ENCODE results near the gene GRK6. TPM values are rescaled to one million over a fixed set of nuclear protein-coding genes. Genes with fewer than 3 reads are reported as not detected.

Gene GRK6
- total and polyA plus RNA-seq, 2 experiments from 2014 or later = 13.0 to 56.8 TPM

DNA sequence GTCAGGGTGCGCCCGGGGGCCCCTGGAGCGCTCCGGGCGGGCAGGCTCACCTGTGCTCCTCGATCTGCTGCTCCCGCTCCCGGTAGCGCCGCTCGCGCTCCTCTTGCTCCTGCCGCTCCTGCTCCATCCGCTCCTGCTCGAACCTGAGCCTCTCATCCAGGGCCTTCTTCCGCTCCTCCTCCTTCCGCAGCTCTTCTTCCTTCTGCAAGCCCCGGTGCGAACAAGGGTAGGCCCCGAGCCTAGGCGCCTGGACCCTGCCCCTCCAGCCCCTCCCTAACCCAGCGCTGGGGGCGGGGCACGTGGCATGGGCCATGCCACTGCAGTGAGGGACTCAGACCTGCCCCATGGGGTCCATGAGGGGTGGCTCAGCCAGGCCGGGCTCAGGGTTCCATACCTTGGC is 40.4 kb downstream of the GRK6 start:
- H3K36me3 ChIP-seq (ENCODE audit: insufficient read depth) = peaks cover 38% of the 10 kb centered on the region
- peaks cover 29% of the 10 kb centered on the region for H3K4me1 ChIP-seq (ENCODE audit: insufficient read depth)
- Mint-ChIP-seq H3K4me1 (peaks cover 28% of the 10 kb centered on the region), H3K27me3 (ENCODE audit: insufficient read depth, low read depth, poor library complexity) (peaks cover 25% of the 10 kb centered on the region), H3K4me3 (no peak overlapping the region), H3K27ac (no peak overlapping the region), H3K9me3 (peaks cover 12% of the 10 kb centered on the region), H3K36me3 (ENCODE audit: low read depth) (peaks cover 92% of the 10 kb centered on the region)
- ATAC-seq = no peak
- H3K27me3 ChIP-seq (ENCODE audit: insufficient read depth) = no peaks in the 10 kb centered on the region
- H4K20me1 ChIP-seq (replicated peaks; ENCODE audit: insufficient read depth) = peaks cover 55% of the 10 kb centered on the region
- H3K9me2 ChIP-seq (ENCODE audit: insufficient read depth) = no peaks in the 10 kb centered on the region
- H2AFZ ChIP-seq = no peak overlapping the region
- DNase-seq (ENCODE audit: low spot score) = no peak
- peaks cover 39% of the 10 kb centered on the region for H3F3A ChIP-seq (replicated peaks; ENCODE audit: low read depth)
- no peak overlapping the region for H3K4me3 ChIP-seq
- H3K79me2 ChIP-seq (replicated peaks; ENCODE audit: insufficient read depth) = peaks cover 56% of the 10 kb centered on the region
- no peak overlapping the region for H3K27ac ChIP-seq (ENCODE audit: low read depth)
- no peak for TF ChIP-seq ZNF114 (CRISPR knock-in tag; IDR thresholded peaks at IDR 0.05)
- no peak for TF ChIP-seq POLR2AphosphoS5 (IDR thresholded peaks at IDR 0.05; ENCODE audit: low read depth)
- no peak for TF ChIP-seq STAT1 (IDR thresholded peaks at IDR 0.05; ENCODE audit: unreplicated experiment)
- no peak for TF ChIP-seq JUNB (IDR thresholded peaks at IDR 0.05; ENCODE audit: unreplicated experiment)
- no peak for TF ChIP-seq REST (IDR thresholded peaks at IDR 0.05; ENCODE audit: unreplicated experiment)
- TF ChIP-seq, protein P1, sequence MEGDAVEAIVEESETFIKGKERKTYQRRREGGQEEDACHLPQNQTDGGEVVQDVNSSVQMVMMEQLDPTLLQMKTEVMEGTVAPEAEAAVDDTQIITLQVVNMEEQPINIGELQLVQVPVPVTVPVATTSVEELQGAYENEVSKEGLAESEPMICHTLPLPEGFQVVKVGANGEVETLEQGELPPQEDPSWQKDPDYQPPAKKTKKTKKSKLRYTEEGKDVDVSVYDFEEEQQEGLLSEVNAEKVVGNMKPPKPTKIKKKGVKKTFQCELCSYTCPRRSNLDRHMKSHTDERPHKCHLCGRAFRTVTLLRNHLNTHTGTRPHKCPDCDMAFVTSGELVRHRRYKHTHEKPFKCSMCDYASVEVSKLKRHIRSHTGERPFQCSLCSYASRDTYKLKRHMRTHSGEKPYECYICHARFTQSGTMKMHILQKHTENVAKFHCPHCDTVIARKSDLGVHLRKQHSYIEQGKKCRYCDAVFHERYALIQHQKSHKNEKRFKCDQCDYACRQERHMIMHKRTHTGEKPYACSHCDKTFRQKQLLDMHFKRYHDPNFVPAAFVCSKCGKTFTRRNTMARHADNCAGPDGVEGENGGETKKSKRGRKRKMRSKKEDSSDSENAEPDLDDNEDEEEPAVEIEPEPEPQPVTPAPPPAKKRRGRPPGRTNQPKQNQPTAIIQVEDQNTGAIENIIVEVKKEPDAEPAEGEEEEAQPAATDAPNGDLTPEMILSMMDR (conservative IDR thresholded peaks at IDR 0.05; ENCODE audit: low read depth in 2 of 2) = no peak
- TF ChIP-seq NANOG (IDR thresholded peaks at IDR 0.05; ENCODE audit: borderline replicate concordance) = no peak
- TF ChIP-seq ZNF331 (CRISPR knock-in tag; IDR thresholded peaks at IDR 0.05; ENCODE audit: low read depth) = no peak
- TF ChIP-seq EZH2 (IDR thresholded peaks at IDR 0.05; ENCODE audit: low read depth, unreplicated experiment) = no peak
- no peak for TF ChIP-seq CREB1 (CRISPR knock-in tag; IDR thresholded peaks at IDR 0.05; ENCODE audit: low read depth)
- no peak for TF ChIP-seq EZH2phosphoT487 (IDR thresholded peaks at IDR 0.05; ENCODE audit: unreplicated experiment)
- no peak for TF ChIP-seq ETS1 (IDR thresholded peaks at IDR 0.05)
- TF ChIP-seq, protein P2, sequence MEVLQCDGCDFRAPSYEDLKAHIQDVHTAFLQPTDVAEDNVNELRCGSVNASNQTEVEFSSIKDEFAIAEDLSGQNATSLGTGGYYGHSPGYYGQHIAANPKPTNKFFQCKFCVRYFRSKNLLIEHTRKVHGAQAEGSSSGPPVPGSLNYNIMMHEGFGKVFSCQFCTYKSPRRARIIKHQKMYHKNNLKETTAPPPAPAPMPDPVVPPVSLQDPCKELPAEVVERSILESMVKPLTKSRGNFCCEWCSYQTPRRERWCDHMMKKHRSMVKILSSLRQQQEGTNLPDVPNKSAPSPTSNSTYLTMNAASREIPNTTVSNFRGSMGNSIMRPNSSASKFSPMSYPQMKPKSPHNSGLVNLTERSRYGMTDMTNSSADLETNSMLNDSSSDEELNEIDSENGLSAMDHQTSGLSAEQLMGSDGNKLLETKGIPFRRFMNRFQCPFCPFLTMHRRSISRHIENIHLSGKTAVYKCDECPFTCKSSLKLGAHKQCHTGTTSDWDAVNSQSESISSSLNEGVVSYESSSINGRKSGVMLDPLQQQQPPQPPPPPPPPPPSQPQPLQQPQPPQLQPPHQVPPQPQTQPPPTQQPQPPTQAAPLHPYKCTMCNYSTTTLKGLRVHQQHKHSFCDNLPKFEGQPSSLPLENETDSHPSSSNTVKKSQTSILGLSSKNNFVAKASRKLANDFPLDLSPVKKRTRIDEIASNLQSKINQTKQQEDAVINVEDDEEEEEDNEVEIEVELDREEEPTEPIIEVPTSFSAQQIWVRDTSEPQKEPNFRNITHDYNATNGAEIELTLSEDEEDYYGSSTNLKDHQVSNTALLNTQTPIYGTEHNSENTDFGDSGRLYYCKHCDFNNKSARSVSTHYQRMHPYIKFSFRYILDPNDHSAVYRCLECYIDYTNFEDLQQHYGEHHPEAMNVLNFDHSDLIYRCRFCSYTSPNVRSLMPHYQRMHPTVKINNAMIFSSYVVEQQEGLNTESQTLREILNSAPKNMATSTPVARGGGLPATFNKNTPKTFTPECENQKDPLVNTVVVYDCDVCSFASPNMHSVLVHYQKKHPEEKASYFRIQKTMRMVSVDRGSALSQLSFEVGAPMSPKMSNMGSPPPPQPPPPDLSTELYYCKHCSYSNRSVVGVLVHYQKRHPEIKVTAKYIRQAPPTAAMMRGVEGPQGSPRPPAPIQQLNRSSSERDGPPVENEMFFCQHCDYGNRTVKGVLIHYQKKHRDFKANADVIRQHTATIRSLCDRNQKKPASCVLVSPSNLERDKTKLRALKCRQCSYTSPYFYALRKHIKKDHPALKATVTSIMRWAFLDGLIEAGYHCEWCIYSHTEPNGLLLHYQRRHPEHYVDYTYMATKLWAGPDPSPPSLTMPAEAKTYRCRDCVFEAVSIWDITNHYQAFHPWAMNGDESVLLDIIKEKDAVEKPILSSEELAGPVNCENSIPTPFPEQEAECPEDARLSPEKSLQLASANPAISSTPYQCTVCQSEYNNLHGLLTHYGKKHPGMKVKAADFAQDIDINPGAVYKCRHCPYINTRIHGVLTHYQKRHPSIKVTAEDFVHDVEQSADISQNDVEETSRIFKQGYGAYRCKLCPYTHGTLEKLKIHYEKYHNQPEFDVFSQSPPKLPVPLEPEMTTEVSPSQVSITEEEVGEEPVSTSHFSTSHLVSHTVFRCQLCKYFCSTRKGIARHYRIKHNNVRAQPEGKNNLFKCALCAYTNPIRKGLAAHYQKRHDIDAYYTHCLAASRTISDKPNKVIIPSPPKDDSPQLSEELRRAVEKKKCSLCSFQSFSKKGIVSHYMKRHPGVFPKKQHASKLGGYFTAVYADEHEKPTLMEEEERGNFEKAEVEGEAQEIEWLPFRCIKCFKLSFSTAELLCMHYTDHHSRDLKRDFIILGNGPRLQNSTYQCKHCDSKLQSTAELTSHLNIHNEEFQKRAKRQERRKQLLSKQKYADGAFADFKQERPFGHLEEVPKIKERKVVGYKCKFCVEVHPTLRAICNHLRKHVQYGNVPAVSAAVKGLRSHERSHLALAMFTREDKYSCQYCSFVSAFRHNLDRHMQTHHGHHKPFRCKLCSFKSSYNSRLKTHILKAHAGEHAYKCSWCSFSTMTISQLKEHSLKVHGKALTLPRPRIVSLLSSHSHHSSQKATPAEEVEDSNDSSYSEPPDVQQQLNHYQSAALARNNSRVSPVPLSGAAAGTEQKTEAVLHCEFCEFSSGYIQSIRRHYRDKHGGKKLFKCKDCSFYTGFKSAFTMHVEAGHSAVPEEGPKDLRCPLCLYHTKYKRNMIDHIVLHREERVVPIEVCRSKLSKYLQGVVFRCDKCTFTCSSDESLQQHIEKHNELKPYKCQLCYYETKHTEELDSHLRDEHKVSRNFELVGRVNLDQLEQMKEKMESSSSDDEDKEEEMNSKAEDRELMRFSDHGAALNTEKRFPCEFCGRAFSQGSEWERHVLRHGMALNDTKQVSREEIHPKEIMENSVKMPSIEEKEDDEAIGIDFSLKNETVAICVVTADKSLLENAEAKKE (CRISPR knock-in tag; IDR thresholded peaks at IDR 0.05) = no peak
- no peak overlapping the region for H3K4me2 ChIP-seq

All from GM23338 (cell line).